Middle frontal gyrus (tissue), 1 donor: Measurements from ENCODE around the gene GOLGA5.

Experiments
- DNase-seq: peaks from one replicate; pipeline ENCODE4 v3.0.0-alpha.2; 2015; ENCODE audit warnings: low spot score; ENCODE audit errors: extremely low spot score

Gene GOLGA5

GRCh38 chr14:92874962-92875661 lies 81.0 kb downstream of the GOLGA5 start:
- no peak for DNase-seq

DNA sequence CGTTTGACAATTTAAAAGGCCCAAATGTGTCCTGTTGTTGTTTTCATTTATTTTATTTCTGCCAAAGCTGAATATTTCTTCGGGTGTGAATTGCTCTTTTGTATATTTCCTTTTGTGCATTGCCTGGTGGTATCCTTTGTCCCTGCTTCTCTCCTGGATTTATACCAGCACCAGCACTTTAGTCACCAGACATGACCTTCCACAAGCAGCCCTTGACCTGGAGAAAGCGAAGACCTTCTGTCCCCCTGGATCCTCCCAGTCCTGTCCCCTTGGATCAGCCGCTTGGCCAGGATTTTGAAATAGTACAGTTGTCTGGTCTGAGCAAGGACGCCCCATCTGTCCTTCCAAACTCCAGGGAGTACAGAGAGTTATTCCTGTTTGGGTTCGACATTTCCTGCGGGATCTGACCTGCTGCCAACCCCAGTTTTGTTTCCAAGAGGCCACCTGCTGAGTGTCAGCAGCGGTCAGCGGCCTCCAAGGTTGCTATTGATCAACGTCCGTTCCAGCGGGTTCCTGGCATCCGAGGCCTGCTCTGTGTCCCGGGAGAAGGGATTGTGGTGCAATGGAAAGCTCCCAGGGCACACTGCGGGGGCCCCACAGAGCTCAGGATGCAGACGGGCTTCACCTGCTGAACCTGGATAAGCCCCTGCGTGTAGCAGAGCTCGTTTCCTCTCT lies 83.8 kb downstream of the GOLGA5 start:
- DNase-seq: no peak

GRCh38 chr14:92880351-92880750 lies 86.2 kb downstream of the GOLGA5 start:
- no peak for DNase-seq

DNA sequence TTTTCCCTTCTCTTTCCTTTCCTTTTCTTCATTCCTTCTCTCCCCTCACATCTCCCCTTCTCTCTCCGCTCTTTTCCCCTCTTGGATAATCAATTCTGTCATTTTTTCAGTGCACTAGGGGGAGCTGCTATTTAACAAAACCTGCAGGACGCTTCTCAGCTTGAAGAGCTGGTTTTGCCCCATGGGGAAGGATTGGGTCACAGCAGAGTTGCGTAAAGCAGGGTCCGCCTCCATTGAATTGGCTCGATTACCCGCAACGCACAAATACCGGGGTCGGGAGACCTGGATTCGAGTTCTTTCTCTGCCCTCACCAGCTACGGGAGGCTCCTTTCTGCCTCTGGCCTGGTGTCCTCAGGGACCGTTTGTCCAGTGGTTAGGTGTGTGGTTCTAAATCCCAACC lies 86.7 kb downstream of the GOLGA5 start:
- no peak for DNase-seq

GRCh38 chr14:92883066-92883465 lies 89.0 kb downstream of the GOLGA5 start:
- no peak for DNase-seq

GRCh38 chr14:92884410-92884809 lies 90.3 kb downstream of the GOLGA5 start:
- DNase-seq: no peak

GRCh38 chr14:92885279-92886061 lies 91.4 kb downstream of the GOLGA5 start:
- DNase-seq: no peak

DNA sequence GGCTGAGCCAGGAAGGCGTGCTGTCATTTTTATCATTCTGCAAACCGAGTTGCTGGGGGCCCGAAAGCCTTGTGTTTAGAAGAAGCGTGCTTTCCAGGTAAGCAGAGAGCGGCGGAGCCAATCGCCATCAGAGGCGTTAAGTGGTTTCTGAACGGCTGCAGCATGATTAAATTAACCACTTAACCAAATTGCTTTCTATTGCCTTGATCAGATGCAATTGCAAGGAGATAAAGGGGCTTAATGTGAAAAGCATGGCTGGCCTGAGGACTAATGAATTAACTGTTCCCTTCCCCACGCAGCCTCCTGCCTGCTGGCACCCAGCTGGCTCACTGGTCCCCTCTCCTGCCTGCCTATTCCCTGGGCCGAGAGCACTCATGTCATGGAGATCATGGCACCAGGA lies 92.2 kb downstream of the GOLGA5 start:
- DNase-seq: no peak

GRCh38 chr14:92887157-92887556 lies 93.1 kb downstream of the GOLGA5 start:
- no peak for DNase-seq

DNA sequence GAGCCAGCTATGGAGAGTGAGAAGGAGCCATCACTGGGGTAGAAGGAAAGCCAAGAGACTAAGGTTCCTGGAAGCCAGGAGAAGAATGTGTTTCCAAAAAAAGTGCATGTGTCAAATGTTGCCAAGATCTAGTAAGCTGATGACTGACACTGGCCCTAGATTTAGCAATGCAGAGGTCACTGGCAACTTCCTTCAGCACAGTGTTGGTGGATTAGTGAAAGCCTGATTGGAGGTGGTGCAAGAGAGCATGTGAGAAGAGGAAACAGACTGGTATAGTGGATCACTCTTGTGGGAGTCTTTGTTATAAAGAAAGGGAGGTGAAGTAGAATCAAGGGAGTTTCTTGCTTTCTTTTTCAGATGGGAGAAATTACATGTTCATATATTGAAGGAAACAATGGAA lies 94.8 kb downstream of the GOLGA5 start:
- DNase-seq: no peak
